Stimulated activated CD4-positive, alpha-beta T cell treated with anti-CD3 and anti-CD28 coated beads, Interleukin-4, amount 100 ng/mL, for 4 hours (primary cell): ENCODE data around the gene ANKHD1.
"Not testable (repeated sequence)": the region's sequence is repeated elsewhere in the genome, so short reads cannot be mapped to it uniquely, and the experiment has no call there.

Experiments used
- DNase-seq, 2 experiments: peaks; one replicate each; pipeline ENCODE4 v3.0.0-alpha.2; 2020

The ANKHD1 gene

DNA sequence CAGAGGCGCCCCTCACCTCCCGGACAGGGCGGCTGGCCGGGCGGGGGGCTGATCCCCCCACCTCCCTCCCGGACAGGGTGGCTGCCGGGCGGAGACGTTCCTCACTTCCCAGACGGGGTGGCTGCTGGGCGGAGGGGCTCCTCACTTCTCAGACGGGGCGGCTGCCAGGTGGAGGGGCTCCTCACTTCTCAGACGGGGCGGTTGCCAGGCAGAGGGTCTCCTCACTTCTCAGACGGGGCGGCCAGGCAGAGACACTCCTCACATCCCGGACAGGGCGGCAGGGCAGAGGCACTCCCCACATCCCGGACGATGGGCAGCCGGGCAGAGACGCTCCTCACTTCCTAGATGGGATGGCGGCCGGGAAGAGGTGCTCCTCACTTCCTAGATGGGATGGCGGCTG, 26.1 kb downstream of the ANKHD1 start:
- DNase-seq, result not testable (repeated sequence)

DNA sequence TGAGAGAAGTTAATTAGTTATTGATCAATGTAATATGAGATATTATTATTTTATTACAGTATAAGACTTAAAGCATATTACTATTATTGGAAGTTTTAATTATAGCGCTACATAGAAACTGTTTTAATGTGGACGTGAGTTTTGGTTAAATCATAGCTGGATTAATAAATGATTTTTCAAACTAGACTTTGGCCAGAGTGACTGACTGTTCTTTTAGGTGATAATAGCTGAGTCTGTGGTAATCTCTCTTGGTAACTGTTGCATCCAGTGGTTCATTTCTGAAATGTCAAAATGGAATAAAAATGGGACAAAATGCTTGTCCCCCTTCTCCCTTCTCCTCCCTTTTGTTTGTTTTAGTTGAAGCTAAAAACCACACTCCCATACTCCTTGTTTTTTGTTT, 28.1 kb downstream of the ANKHD1 start:
- DNase-seq, result no peak

DNA sequence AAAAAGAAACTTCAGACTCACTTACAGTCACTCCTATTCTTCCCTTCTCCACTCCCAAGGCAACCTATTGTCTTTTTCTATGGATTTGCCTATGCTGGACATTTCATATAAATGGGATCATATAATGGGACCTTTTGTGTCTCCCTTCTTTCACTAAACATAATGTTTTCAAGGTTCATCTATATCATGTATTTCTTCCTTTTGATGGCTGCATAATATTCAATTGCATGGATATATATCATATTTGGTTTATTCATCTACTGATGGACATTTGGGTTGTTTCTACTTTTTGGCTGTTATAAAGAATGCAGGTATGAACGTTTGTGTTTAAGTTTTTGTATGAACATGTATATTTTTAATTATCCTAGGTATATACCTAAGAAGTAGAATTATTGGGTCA, 30.6 kb downstream of the ANKHD1 start:
- DNase-seq, result no peak

DNA sequence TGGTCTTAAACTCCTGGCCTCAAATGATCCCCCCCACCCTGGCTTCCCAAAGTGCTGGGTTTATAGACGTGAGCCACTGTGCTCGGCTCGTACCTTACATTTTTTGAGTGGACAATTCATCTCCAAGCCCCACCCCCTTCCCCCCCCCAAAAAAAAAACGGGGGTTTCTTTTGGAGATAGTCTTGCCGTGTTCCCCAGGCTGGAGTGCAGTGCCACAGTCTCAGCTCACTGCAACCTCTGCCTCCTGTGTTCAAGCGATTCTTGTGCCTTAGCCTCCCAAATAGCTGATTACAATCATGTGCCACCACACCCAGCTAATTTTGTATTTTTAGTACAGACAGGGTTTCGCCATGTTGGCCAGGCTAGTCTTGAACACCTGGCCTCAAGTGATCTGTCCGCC, 31.3 kb downstream of the ANKHD1 start:
- no peak for DNase-seq

DNA sequence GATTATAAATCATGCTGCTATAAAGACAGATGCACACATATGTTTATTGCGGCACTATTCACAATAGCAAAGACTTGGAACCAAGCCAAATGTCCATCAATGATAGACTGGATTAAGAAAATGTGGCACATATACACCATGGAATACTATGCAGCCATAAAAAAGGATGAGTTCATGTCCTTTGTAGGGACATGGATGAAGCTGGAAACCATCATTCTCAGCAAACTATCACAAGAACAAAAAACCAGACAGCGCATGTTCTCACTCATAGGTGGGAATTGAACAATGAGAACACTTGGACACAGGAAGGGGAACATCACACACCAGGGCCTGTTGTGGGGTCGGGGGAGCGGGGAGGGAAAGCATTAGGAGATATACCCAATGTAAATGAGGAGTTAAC, 55.7 kb downstream of the ANKHD1 start:
- not testable (repeated sequence) for DNase-seq

DNA sequence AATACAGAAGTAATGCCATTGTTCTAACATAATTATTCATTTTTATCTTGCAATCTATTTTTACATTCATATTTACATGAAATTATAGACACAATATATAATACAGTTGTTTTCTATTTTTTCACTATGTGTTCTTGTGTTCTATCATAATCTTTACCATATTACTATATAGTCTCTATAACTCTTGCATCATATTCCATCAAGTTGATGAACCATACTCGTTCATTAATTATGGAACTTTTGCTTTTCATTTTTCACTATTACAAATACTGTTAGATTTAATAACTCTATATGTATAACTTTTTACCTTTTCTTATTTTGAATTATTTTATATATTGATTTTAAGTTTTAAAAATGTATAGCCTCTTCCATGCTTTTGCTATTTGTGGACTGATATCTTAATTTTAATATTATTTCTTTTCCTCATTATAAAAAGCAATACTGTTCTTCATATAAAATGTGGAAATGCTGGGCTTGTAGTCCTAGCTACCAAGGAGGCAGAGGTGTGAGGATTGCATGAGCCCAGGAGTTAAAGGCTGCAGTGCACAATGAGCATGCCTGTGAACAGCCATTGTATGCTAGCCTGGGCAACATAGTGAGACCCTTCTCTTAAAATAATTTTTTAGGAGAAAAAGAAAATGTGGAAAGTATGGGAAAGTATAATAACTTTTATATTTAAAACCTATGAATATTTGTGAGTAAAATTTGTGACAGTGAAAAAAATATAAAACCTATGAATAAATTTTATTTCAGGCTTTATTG, 65.5 kb downstream of the ANKHD1 start:
- no peak for DNase-seq

DNA sequence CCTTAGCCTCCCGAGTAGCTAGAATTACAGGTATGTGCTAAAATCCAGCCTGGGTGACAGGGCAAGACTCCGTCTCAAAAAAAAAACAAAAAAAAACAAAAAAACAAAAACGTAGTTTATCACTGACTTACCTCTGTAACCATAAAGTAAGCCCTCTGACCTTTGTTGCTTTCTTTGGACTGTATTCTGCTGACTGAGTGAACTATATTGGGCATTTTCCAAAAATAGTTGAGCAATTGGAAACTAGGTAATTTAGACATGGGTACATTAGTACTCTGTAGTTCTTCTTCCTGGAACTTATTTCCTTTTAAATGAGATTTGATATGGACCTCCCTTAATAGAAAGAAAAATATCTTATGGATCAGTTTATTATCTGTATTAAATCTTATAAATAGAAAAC, 66.6 kb downstream of the ANKHD1 start:
- no peak for DNase-seq

DNA sequence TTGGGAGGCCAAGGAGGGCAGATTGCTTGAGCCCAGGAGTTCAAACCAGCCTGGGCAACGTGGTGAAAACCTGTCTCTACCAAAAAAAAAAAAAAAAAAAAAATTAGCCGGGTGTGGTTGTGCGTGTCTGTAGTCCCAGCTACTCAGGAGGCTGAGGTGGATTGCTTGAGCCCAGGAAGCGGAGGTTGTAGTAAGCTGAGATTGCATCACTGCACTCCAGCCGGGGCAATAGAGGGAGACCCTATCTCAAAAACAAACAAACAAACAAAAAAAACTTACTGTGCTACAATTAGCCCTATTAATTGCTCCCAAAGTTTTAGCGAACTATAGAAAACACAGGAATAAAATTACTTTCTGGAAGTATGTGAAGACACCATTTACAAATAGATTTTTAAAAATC, 67.6 kb downstream of the ANKHD1 start:
- no peak for DNase-seq

DNA sequence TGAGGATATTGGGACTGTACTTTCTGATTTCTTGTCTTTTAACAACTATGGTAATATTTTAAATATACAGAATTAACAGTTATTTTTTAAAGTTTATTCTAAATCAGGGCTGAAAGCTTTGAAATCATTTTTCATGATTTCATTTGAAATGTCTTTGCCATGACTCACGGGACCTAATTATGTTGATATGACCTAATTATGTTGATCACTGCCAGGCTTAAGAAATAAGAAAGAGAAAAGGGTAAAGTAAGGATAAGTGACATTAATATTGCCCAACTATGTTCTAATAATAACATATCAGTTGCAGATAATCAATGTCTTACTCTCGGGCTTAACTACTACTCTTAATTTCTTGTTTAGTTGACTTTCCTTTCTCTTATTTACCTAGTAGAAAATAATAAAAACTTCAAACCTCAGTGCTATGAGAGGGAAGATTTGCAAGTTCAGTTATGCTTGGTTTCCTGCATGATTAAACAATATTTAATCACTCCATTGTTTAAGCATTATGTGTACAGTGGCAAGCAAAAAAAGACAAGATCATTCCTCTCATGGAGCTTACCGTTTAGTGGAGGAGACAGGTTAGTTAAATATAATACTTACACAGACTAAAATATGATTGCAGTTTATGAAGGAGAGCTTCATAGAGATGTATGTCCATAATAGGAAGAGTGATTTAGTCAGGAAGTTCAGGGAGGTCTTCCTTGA, 78.8 kb downstream of the ANKHD1 start:
- DNase-seq, result no peak

DNA sequence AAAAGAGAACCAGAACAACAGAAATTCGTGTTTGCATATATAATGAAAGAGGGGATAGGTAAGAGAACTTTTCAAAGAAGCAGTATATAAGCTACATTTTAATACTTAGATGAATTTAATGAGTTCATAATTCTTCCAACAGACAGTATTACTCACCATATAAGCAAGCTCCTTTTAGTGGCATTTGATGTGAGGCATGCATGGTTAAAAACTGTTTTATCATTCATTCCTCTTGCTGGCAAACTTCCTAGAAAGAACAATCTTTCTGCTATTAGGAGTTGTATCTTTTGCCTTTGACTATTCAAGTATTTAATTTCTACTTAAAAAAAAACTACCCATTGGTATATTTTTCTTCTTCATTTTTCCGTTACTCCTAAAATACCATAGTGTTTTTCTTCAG, 80.1 kb downstream of the ANKHD1 start:
- no peak for DNase-seq

DNA sequence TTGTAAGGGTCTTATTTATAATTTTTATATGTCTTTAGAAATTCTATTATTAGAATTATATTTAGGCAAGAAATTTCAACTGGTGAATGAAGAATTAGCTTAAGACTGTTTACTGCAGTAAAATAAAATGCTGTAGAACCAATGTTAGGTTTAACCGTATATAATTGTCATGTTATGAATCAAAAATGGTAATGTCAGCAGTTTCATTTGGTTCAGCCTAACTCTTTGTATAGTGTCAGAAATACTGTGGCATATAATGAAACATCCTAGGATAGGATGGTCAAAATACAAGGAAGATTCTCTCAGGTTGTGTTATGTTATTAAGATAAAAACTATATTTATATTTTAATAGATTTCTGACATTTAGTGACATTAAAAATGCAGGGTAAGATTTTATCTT, 81.4 kb downstream of the ANKHD1 start:
- no peak for DNase-seq

DNA sequence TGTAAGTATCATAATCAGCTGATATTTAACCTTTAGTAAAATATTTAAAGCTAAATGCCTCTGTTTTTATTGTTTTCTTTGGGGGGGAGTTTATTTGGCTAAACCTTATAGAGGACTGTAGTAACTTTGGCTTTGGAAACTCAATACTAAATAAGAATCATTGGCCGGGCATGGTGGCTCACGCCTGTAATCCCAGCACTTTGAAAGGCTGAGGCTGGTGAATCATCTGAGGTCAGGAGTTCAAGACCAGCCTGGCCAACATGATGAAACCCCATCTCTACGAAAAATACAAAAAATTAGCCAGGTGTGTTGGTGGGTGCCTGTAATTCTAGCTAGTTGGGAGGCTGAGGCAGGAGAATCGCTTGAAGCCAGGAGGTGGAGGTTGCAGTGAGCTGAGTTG, 86.5 kb downstream of the ANKHD1 start:
- DNase-seq, result not testable (repeated sequence)

DNA sequence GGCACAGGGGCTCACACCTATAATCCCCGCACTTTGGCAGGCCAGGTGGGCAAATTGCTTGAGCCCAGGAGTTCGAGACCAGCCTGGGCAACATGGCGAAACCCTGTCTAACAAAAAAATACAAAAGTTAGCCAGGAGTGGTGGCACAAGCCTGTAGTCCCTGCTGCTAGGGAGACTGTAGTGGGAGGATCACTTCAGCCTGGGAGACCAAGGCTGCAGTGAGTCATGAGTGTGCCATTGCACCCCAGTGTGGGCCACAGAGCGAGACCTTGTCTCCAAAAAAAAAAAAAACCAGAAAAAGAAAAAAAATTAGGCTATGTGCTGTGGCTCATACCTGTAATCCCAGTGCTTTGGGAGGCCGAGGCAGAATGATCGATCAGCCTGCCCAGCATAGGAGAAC, 87.3 kb downstream of the ANKHD1 start:
- DNase-seq, result no peak

DNA sequence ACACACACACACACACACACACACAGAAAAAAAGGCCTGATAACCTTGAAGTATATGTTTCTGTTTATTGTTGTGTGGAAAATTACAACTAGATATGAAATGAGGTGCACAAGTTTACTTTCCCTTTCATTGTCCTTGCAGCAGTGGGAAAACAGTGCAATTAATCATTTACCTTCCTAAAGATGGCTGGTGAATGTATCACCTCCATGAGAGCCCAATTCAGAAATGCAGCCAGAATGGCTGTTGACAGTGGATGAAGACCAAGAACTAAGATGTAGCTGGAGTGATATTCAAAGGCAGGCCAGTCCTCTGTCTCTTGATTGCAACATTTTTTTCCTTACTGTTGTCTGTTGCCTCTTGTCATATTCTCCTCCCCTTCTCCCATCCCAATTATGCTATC, 96.3 kb downstream of the ANKHD1 start:
- no peak for DNase-seq

DNA sequence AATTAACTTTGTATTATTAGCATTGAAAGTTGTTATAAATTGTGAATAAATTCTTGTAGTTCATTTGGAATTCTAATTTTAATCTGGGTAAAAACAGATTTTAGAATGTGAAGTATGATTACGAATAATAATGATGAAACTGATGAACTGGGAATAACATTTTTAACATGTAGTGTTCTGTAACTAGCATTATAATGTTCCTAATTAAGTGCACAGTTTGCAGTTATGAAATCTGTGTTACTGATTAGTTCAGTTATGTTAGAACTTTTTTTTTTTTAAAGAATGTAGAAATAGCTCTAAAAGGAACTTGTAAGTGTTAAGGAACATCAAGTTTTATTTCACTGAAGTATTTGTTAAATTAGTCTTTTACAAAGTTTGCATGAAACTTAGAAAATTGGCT, 97.0 kb downstream of the ANKHD1 start:
- no peak for DNase-seq

DNA sequence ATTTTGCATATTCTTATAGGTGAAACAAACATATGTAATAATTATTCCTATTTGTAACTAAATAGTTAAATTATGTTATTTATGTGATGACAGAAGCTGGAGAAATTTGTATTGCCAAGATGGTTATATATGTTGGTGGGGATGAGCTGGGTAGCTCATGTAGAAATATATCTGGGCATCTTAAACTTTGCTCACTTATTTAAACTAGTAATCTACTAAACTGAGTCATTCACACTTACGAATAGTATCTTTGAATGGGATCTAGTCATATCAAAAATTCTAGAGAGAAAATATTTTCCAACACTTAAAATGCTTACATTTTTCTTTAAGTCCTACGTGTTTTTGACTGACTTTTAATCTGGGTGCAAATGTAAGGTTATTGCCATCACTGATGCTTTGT, 101.2 kb downstream of the ANKHD1 start:
- DNase-seq, result no peak

DNA sequence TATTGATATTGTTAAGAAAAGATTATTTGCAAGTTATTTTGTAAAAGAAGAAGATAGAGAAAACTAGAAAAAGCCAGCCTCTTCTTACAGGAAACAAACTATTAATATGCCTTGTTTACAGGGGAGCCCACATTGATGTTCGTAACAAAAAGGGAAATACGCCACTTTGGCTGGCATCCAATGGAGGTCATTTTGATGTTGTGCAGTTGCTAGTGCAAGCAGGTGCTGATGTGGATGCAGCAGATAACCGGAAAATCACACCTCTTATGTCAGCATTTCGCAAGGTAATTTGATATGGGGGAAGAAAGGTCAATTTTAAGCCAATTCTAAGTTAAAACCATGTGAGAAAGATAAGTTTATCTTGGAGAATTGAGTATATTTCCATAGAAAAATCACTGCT, 108.3 kb downstream of the ANKHD1 start:
- DNase-seq, result no peak

DNA sequence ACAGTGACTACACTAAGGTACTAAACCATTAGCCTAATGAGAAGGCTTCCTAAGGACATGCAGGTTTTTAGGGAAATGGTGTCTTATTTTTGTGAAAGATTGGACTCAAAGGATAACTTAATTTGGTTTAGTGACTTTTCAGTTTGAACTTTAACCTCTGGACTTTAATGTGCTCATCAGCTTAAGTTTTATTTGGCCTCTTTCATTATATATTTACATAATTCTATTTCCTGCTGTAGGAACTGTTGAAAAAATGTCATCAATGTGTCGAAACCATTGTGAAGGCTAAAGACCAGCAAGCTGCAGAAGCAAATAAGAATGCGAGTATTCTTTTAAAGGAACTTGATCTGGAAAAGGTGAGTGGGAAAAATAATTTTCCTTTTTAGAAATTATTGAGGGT, 111.5 kb downstream of the ANKHD1 start:
- no peak for DNase-seq

DNA sequence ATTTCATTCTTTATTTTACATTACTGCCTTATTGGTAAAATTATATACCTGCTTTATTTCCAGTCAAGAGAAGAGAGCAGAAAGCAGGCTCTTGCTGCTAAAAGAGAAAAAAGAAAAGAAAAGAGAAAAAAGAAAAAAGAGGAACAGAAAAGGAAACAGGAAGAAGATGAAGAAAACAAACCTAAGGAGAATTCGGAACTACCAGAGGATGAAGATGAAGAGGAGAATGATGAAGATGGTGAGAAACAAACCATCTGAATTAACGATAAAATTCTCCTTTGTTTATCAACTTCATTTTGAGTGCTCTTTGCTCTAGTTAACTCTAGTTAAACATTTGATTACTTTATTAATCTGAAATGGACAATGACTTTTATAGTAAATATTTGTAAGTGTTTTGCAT, 122.4 kb downstream of the ANKHD1 start:
- no peak for DNase-seq

DNA sequence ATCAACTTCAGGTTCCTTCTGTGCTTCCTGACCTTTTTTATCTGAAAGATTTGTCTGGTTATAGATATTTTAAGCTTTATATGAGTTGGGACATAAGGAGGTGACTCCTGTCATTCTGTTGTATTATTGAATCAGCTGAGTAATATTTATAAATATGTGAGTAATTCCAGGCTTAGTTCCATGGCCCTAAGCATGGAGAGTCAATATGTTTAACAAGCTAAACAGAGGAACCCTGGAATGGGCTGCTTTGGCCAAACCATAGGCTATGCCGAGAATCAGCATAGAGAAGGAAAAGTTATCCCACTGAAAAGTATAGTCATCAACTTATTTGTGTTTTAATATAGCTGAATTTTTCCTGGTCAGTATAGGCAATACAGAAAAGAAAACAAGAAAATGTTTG, 138.6 kb downstream of the ANKHD1 start:
- no peak for DNase-seq

DNA sequence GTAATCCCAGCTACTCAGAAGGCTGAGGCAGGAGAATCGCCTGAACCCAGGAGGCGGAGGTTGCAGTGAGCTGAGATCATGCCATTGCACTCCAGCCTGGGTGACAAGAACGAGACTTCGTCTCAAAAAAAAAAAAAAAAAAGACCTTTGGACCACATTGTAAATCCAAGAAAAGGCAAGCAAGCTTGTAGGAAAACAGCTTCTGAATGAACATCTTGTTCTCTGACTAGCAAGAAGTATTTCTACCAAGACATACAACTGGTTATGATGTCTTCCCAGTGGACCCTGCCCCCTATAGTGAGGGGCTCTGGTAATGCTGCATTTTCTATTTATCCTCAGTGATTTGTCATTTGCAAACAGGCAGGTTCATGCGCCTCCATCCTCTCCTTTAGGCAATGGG, 141.3 kb downstream of the ANKHD1 start:
- DNase-seq, result no peak

DNA sequence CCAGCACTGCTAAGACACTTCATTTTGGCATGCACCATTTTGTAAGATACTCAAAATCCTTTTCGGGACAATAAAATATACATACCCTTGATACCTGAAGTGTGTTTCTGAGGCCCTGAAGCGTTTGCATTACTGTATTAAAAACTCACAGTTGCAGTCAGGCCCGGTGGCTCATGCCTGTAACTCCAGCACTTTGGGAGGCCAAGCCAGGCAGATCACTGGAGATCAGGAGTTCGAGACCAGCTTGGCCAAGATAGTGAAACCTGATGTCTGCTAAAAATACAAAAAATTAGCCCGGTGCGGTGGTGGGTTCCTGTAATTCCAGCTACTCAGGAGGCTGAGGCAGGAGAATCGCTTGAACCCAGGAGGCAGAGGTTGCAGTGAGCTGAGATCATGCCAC, 143.4 kb downstream of the ANKHD1 start:
- DNase-seq, result no peak

DNA sequence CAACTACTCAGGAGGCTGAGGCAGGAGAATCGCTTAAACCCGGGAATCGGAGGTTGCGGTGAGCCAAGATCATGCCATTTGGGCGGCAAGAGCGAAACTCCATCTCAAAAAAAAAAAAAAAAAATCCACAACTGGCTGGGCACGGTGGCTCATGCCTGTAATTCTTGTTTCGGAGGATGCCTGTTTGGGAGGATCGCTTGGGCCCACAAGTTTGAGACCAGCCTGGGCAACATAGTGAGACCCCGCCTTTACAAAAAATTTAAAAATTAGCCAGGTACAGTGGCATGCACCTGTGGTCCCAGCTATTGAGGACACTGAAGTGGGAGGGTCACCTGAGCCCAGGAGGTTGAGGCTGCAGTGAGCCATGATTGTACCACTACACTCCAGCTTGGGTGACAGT, 144.0 kb downstream of the ANKHD1 start:
- DNase-seq, result no peak

DNA sequence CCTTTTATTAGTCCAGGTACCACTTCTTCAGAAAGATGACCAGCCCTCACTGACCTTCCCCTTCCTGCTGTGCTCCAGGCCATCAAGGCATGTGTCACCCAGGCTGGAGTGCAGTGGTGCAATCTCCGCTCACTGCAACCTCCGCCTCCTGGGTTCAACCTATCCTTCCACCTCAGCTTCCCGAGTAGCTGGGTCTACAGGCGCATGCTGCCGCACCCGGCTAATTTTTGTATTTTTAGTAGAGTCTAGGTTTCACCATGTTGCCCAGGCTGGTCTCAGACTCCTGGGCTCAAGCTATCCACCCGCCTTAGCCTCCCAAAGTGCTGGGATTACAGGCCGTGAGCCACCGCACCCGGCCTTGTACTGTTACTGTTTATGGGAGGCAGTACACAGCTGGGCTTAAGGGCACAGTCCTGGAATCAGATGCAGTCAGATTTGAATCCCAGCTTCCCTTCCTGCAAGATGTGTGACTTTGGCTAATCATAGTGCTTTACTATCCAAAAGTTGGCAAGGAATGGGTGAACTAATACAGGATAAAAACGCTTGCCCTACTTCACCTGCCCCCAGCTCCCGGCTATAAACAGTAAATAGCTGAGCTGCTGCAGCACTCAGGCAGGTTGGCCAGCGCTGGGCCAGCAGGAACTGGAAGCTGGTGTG, 145.3 kb downstream of the ANKHD1 start:
- no peak for DNase-seq
